Stimulated activated CD4-positive, alpha-beta T cell treated with anti-CD3 and anti-CD28 coated beads, Interleukin-12 subunit alpha, Interleukin-12 subunit beta, amount 100 ng/mL, for 24 hours (primary cell): ENCODE data around the gene MINDY4.

Experiments
- DNase-seq, 2 experiments: peaks; one replicate each; pipeline ENCODE4 v3.0.0-alpha.2; 2020; ENCODE audit warnings: low read depth in 2 of 2

The MINDY4 gene

GRCh38 chr7:30930621-30931020 lies 159.4 kb downstream of the MINDY4 start:
- no peak for DNase-seq

GRCh38 chr7:30931161-30931928 lies 160.1 kb downstream of the MINDY4 start:
- no peak for DNase-seq

- no peak for DNase-seq
Measured at GRCh38 chr7:30931929-30932540, 160.8 kb downstream of the MINDY4 start.

- DNase-seq: no peak
Measured at GRCh38 chr7:30932562-30932961, 161.3 kb downstream of the MINDY4 start.

GRCh38 chr7:30933124-30933974 lies 162.1 kb downstream of the MINDY4 start:
- no peak for DNase-seq

- no peak for DNase-seq
Measured at GRCh38 chr7:30934225-30934624, 163.0 kb downstream of the MINDY4 start.

- no peak for DNase-seq
Measured at GRCh38 chr7:30934732-30935568, 163.7 kb downstream of the MINDY4 start.

GRCh38 chr7:30935569-30935877 lies 164.3 kb downstream of the MINDY4 start:
- no peak for DNase-seq

GRCh38 chr7:30936650-30937245 lies 165.5 kb downstream of the MINDY4 start:
- DNase-seq: no peak

GRCh38 chr7:30937416-30937815 lies 166.2 kb downstream of the MINDY4 start:
- no peak for DNase-seq

GRCh38 chr7:30938435-30939316 lies 167.5 kb downstream of the MINDY4 start:
- DNase-seq: peak; percentile 26 to 70

GRCh38 chr7:30941582-30942323 lies 170.5 kb downstream of the MINDY4 start:
- DNase-seq: no peak
